ENCODE data around the gene GBX1. TPM values are rescaled to one million over a fixed set of nuclear protein-coding genes. Genes with fewer than 3 reads are reported as not detected.

Gene GBX1
- total and polyA plus RNA-seq, 2 donors (not counting 3 experiments of a cell fraction or from before 2014, with no cell fraction given) = not detected

- Histone ChIP-seq H3K27ac (ENCODE audit: insufficient read depth, low read depth, low read length) (no peak overlapping the region), H4K20me1 (replicated peaks; ENCODE audit: control insufficient read depth, extremely low read depth, insufficient read depth, low read length) (no peaks in the 10 kb centered on the region), H3K36me3 (ENCODE audit: control insufficient read depth in 2 of 2, extremely low read depth in 1 of 2, insufficient read depth in 2 of 2, low read length in 2 of 2) (no peaks in the 10 kb centered on the region), H3K4me1 (ENCODE audit: control insufficient read depth, extremely low read depth, insufficient read depth, low read length) (no peaks in the 10 kb centered on the region), H3K27me3 (ENCODE audit: control insufficient read depth in 2 of 2, insufficient read depth in 2 of 2, low read length in 2 of 2) (peaks cover 17% of the 10 kb centered on the region in 2 experiments), H3K9me3 (replicated peaks; ENCODE audit: control insufficient read depth, insufficient read depth, low read length) (no peaks in the 10 kb centered on the region), H2AFZ (ENCODE audit: low read depth, low read length) (no peak overlapping the region), H3K4me2 (ENCODE audit: insufficient read depth, low read length) (no peak overlapping the region), H3K4me3 (replicated peaks in 1 of 3; ENCODE audit: insufficient read depth in 1 of 3, low read depth in 1 of 3, low read length in 3 of 3) (no peak overlapping the region), H3K79me2 (ENCODE audit: control insufficient read depth, insufficient read depth, low read length) (no peaks in the 10 kb centered on the region), H3K9ac (replicated peaks; ENCODE audit: extremely low read depth, insufficient read depth, low read length) (no peak overlapping the region), H3K9me1 (replicated peaks; ENCODE audit: control insufficient read depth, extremely low read depth, insufficient read depth, low read length) (no peaks in the 10 kb centered on the region)
- BruUV-seq (replicated peaks) = no TSS peak
- ChIA-PET CTCF (no interaction called here), POLR2A (no interaction called here)
- DNase-seq (ENCODE audit: low read depth, low spot score) (no peak), FAIRE-seq (no peak)
- intact Hi-C loops (cut with micrococcal nuclease) (no loop called here), dilution Hi-C loops (cut with MboI; ENCODE audit: extremely low pct_ligation_motif_present, low sequenced_read_pairs) (no loop called here)
- TF ChIP-seq POLR2AphosphoS5 (IDR thresholded peaks at IDR 0.05; ENCODE audit: insufficient read depth, low read depth, low read length) = no peak
- TF ChIP-seq POLR2A (IDR thresholded peaks at IDR 0.05; ENCODE audit: low read depth, low read length) = no peak
- no peak for TF ChIP-seq GATA2 (IDR thresholded peaks at IDR 0.05; ENCODE audit: insufficient read depth, insufficient read length, low read depth, low read length)
- TF ChIP-seq FOS (IDR thresholded peaks at IDR 0.05; ENCODE audit: borderline replicate concordance, insufficient read depth, low read length) = no peak
- TF ChIP-seq CTCF (IDR thresholded peaks at IDR 0.05; ENCODE audit: extremely low read depth in 1 of 2, insufficient read depth in 1 of 2, low read depth in 1 of 2, low read length in 2 of 2) = no peak
- no peak for TF ChIP-seq EZH2 (IDR thresholded peaks at IDR 0.05; ENCODE audit: borderline replicate concordance, low read depth, low read length, severe bottlenecking)
- TF ChIP-seq MYC (IDR thresholded peaks at IDR 0.05; ENCODE audit: low read depth, low read length) = no peak
- TF ChIP-seq MAX (IDR thresholded peaks at IDR 0.05; ENCODE audit: insufficient read depth, insufficient read length) = no peak
- TF ChIP-seq JUN (IDR thresholded peaks at IDR 0.05; ENCODE audit: borderline replicate concordance, insufficient read depth, insufficient read length, low read depth) = no peak
Observed at GRCh38 chr7:151192002-151192539, 24.6 kb upstream of the GBX1 start.

Measured in endothelial cell of umbilical vein (primary cell).